ENCODE results near the gene KCNAB1. TPM values are rescaled to one million over a fixed set of nuclear protein-coding genes. Genes with fewer than 3 reads are reported as not detected.

The KCNAB1 gene
- total RNA-seq, 1 experiment from 2014 or later, result not detected

DNA sequence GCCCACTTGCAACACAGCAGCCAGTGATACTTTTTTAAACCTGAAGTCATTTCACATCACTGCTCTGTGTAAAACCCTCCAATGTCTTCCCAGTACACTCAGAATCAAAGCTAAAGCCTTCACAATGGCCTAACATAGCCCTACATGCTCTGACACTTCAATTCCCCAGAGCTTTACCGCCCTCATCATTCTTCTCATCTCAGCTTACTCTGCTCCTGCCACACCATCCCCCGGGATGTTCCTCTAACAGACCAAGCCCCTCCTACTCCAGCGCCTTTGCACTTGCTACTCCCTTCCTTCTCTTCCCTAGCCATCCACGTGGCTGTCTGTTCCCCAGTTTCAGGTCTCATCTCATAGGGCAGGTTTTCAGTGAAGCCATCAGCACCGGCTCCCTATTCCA is 240.6 kb downstream of the KCNAB1 start:
- no peak for DNase-seq (ENCODE audit: low read depth)
- in situ Hi-C loops (cut with HindIII; ENCODE audit: low pct_unique_long_range_greater_than_20kb, low sequenced_read_pairs), result no loop called here

DNA sequence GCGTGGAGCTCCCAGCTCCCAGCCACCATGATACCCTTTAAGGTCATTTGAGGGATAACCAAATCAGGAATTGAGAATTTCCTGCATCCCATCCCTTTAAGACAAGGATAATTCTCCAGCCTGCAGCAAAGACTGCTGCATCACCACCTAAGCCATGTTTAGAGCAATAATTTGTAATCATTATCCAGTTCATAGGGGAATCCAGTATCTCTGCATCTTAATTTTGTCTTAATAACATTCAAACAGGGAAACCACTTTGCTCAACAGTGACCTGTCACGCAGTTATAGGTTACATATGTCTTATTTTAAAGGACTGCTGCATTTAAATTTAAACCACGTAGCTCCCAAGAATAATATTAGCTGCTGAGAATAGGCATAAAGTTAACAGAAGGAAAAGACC is 246.2 kb downstream of the KCNAB1 start:
- in situ Hi-C loops (cut with HindIII; ENCODE audit: low pct_unique_long_range_greater_than_20kb, low sequenced_read_pairs), result no loop called here
- no peak for DNase-seq (ENCODE audit: low read depth)

DNA sequence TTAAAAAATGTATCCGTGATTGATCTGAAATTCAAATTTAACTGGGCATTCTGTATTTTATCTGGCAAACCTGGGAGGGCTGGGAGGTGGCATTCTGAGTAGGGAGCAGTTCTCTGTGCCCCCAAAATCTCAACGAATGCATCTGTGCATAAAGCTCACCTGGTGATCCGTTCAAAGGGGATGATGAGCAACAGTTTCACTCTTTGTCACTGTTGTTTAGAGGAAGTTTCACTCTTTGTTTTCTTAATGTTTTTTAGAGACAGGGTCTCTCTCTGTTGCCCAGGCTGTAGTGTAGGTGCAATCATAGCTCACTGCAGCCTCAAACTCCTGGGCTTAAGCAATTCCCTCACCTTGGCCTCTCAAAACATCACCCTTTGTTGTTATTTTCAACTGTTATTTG is 247.8 kb downstream of the KCNAB1 start:
- DNase-seq (ENCODE audit: low read depth), result no peak
- in situ Hi-C loops (cut with HindIII; ENCODE audit: low pct_unique_long_range_greater_than_20kb, low sequenced_read_pairs), result no loop called here

DNA sequence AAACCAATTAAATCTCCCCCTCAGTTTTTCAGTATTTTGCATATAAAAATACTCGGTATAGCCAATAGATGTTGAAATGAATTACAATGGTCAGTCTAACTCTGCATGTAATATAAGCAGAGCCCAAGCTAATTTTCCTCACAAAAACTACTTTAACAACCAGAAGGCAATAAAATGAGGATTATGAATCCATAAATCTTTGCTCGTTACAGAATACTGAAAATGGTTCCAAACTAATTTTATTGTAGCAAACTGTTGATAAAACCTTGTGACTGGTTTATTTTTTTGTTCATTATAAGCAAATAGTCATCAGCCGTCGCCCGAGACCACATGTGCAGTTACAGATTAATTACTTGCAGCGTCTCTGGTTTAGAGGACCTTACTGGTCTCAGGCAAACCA is 251.3 kb downstream of the KCNAB1 start:
- in situ Hi-C loops (cut with HindIII; ENCODE audit: low pct_unique_long_range_greater_than_20kb, low sequenced_read_pairs), result no loop called here
- DNase-seq (ENCODE audit: low read depth), result no peak

DNA sequence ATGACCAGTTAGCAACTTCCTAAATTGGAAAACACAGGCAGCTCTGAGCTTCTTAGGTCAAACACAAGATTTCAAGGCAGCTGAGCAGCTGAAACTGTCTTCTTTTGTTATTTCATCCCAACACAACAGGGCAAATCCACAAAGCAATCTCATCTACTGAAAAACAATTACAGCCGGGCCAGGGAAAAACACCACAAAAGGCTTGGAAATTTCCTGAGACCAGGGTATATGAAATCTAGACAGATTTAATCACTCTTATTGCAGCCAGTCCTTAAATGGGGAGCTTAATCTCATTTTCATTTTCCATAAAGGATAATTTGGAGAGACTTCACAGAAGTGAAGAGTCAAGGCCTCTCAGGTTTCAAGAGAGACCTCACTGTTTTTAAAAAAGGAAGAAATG is 252.7 kb downstream of the KCNAB1 start:
- DNase-seq (ENCODE audit: low read depth), result no peak
- in situ Hi-C loops (cut with HindIII; ENCODE audit: low pct_unique_long_range_greater_than_20kb, low sequenced_read_pairs), result no loop called here

DNA sequence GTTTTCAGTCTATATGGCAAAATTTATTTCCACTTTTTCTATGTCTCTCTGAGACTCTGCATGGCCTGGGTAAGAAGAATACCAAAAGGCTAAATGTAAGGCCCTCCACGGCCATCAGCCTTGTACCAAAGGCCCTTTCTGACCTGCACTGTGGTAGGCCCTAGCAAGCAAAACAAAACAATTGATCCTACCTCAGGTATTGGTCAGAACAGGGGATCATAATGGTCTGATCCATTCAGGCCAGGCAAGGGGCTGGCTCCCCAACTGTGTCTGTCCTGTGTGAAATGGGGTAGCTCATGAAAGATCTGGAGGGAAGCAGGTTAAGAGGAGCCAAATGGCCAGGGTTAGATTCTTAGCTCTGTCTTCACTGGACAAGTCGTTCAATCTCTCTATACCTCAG is 253.3 kb downstream of the KCNAB1 start:
- DNase-seq (ENCODE audit: low read depth), result no peak
- in situ Hi-C loops (cut with HindIII; ENCODE audit: low pct_unique_long_range_greater_than_20kb, low sequenced_read_pairs), result no loop called here

DNA sequence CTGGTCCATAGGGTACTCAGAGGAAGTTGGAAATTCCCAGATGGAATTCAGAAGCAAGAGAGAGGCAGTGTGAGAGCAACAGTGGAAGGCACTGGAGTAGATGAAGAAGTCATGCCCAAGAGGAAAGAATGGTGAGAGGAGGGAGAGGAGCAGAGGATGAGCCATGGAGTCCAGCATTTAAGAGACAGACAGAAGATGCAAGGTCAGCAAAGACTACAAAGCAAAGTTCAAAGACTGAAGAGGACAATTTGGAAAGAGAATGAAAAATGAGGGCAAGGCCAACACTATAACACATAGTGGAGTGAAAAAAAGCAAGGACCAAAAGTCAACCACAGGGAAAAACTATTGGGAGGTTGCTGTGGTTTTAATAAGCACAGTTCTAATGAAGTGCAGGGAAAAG is 255.8 kb downstream of the KCNAB1 start:
- in situ Hi-C loops (cut with HindIII; ENCODE audit: low pct_unique_long_range_greater_than_20kb, low sequenced_read_pairs), result no loop called here
- no peak for DNase-seq (ENCODE audit: low read depth)

DNA sequence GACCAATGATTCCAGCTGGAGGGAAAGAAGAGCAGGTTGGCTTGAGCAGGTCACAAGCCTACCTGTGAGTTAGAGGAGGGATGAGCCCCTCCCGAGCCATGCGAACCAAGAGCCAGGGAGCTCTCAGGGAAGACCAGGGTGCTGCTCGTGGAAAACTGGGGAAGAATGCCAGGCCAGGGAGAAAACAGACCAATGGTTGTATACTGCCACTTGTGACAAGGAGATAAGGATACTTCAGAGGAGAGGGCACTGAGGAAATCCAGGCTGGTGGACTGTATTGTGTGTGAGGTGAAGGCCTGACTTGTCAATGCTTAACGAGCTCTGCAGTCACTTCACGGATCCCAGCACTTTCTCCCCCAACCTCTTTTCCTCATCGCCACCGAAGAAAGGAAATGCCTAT is 256.9 kb downstream of the KCNAB1 start:
- in situ Hi-C loops (cut with HindIII; ENCODE audit: low pct_unique_long_range_greater_than_20kb, low sequenced_read_pairs), result no loop called here
- no peak for DNase-seq (ENCODE audit: low read depth)

DNA sequence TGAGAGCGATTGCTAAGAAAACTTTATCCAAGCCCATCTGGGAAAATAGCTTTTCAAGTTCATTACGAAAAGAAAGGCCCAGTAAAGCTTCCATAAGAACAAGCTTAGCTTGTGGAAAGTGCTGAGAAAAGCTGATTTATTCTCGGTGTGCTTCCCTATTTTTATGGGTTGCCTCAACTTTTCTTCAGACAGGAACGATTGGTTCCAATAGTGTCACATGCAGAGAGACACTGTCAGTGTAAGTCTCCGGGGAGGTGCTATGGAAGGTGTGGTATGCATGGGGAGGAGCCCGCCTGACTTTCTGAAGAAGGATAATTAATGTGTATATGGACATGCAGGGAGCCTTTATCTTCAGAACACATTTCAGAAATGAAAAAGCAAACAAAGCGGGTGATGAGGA is 257.3 kb downstream of the KCNAB1 start:
- in situ Hi-C loops (cut with HindIII; ENCODE audit: low pct_unique_long_range_greater_than_20kb, low sequenced_read_pairs), result no loop called here
- DNase-seq (ENCODE audit: low read depth), result no peak

DNA sequence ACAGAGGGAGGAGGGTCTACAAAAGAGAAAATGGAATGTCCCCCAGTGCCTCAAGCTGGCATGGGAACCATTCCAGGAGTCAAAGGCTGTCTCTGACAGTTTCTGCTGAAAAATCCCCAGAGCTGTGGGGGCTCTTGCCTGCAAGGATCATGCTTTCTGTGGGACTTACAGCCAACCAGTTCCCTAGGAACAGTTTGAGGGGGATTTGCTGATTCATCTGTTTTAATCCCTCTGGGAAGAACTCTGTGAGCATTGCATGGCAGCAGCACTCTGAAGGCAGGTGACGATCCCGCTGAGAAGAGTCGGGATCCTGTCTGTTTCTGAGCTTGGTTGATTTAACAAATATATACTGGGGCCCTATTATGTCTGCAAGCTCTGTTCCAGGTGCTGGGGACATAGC is 258.5 kb downstream of the KCNAB1 start:
- DNase-seq (ENCODE audit: low read depth), result no peak
- in situ Hi-C loops (cut with HindIII; ENCODE audit: low pct_unique_long_range_greater_than_20kb, low sequenced_read_pairs), result no loop called here

DNA sequence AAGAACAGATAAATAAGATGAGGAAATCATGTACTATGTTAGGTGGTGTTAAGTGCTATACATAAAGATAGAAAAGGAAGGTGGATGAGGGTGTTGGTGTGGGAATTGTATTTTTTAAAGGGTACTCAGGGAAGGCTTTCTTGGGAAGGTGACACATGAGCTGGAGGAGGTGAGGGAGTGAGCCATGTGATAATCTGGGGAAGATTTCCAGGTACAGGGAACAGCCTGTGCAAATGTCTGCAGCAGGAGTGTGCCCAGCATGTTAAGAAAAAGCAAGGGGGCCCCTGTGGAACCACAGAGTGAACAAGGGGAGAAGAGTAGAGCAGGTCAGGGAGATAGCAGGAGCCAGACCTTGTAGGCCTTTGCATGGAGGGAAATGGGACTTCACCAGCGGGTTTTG is 258.9 kb downstream of the KCNAB1 start:
- no peak for DNase-seq (ENCODE audit: low read depth)
- in situ Hi-C loops (cut with HindIII; ENCODE audit: low pct_unique_long_range_greater_than_20kb, low sequenced_read_pairs), result no loop called here

DNA sequence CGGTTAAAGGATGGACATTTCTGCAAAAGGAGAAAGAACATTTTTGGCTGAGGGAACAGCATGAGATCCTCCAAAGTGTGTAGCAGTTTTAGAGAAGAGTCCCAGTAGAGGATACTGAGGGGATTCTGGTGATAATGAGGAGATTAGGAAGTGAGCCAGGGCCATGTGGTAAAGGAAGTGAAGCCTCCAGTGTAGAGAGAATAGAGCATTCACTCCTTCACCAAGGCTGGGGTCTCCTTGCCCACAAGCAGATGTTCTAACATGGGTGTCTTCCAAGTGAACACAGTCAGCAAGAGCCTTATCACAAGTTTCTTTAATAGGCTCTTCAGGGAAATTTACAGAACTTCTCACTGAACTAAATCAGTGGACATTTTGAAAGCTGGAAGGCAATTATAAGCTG is 260.9 kb downstream of the KCNAB1 start:
- DNase-seq (ENCODE audit: low read depth), result no peak
- in situ Hi-C loops (cut with HindIII; ENCODE audit: low pct_unique_long_range_greater_than_20kb, low sequenced_read_pairs), result no loop called here

DNA sequence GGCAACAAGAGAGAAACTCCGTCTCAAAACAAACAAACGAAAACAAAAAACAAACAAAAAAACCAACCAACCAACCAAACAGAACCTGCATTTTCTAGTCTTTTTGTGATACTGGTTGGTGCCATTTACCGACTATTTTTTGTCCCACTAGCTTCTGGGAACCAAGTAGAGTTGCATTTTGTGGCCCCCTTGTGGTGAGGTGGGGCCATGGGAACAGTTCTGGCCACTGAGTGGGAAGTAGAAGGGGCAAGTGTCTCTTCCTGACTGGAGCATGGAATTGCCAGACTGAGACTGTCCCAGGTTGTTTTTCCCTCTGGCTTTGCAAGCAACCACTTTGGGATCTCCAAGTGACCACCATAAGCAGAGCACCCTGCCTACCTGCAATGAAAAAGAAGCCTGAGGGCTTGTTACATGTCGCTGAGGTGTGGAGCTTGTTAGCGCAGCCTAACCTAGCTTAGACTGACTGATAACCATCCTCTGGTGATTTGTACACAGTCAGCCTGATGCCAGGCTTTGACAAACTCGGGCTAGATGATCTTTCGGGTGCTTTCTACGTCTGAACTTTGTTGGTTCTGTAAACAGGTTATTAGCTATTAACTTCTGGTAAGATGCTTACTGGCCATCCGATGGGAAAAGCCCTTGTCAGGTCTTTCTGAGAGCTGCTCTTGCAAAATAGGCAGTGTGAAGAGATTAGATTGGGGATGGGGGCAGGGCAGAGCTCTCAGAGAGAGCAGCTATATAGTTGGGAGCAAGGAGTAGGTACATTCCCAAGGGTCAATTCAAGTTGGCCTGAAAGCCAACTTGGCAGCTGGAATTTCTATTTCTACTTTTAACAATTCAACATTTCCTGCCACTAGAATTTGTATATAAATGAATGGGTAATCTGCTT is 262.3 kb downstream of the KCNAB1 start:
- peak; percentile 30 for DNase-seq (ENCODE audit: low read depth)
- in situ Hi-C loops (cut with HindIII; ENCODE audit: low pct_unique_long_range_greater_than_20kb, low sequenced_read_pairs), result no loop called here

DNA sequence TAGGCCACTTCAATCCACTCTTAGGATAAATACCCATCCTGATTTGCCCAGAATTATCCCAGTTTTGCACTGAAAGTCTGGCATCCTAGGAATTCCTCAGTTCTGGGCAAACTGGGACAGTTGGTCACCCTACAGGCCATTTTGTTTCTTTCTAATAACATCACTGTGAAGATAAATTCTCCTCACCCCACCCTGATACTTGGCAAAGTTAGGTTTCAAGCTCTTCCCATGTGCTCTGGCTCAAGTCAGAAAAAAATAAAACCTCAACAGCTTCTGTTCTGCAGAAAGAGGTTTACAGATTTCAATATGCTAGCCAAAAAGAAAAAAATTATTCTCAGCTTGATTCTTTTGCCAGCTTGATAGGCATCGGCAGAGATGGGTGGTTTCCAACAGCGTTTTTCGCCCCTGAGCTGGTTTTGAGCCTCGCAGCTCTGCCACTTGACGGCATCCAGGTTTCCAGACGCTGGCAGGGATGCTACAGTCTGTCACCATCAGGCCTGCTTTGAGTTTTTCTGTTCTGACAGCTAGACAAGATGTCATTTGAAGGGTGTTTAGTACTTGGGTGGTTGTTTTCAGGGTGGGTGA is 263.2 kb downstream of the KCNAB1 start:
- no peak for DNase-seq (ENCODE audit: low read depth)
- in situ Hi-C loops (cut with HindIII; ENCODE audit: low pct_unique_long_range_greater_than_20kb, low sequenced_read_pairs), result no loop called here

DNA sequence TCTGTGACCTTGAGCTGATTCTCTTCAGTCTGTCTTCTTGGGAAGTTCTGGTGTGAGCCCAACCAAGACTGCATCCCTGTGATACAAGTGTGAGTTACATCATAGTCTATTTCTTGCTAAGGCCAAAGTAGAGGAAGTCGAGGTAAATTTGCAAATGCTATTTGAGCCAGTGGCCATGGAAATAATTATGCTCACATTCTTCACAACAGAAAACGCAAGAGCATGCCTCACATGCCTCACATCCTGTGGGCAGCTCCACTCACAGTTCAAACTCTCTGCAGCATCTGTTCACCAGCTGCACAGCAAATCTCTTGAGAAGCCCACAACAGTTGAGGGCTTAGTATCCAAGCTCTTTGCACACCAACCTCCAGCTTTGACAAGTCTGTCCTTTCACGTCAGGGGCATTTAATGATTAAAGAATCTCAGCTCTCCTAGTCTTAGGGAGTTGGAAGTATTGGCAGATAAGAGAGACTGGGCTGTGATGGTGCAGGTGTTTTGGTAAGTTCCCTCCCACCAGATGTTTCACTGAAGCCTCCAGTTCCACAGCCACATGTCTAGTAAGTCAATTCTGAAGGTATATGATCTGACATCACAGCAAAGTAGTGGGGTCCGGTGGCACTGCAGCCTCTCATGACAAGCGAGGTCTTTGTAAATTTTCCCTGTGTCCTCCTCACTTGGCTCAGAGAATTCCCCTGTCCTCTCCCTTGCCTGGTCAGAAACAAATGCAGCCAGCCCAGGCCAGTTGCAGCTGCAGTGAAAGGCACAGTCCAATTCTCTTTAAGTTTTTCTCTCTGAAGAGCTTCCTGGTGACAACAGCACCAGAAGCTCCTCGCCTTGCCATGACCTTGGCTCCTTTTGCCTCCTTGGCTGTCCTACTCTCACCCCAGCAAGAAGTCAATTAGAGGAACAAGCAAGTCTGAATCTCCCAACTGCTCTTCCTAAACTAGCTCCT is 268.4 kb downstream of the KCNAB1 start:
- in situ Hi-C loops (cut with HindIII; ENCODE audit: low pct_unique_long_range_greater_than_20kb, low sequenced_read_pairs), result no loop called here
- no peak for DNase-seq (ENCODE audit: low read depth)

DNA sequence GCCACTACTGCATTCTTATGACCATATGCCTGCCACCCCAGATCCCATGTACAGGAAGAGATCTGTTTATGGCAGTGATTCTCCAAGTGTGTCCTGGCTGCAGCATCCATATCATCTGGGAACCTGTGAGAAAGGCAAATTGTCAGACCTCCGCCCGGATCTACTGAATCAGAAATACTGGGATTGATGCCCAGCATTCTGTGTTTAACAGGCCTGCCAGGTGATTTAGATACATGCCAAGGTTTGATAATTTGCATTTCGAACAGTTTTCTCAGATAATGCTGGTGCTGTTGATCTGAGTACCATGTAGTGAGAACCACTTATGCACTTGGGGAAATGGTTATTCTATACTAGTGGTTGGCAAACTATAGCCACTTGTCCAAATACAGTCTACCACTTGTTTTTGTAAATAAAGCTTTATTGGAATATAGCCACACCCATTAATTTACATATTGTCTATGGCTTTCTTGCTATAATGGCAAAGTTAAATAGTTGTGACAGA is 269.1 kb downstream of the KCNAB1 start:
- in situ Hi-C loops (cut with HindIII; ENCODE audit: low pct_unique_long_range_greater_than_20kb, low sequenced_read_pairs), result no loop called here
- DNase-seq (ENCODE audit: low read depth), result no peak

DNA sequence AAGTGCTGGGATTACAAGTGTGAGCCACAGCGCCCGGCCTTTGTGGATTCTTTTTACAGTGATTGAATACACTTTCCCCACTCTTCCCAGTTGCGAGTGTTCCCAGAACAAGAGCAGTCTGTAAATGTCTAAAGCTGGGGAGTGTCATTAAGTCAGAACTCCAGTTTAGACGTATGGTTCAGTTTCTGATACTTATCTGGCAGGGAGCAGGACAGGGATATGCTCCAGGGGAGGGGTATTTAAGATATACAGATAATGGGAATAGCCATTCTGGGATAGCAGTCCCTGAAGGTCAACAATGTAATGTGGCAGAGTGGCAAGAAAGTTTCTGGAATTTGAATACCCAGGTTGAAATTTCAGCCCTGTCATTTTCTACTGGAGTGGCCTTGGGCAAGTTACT is 270.5 kb downstream of the KCNAB1 start:
- no peak for DNase-seq (ENCODE audit: low read depth)
- in situ Hi-C loops (cut with HindIII; ENCODE audit: low pct_unique_long_range_greater_than_20kb, low sequenced_read_pairs), result no loop called here

DNA sequence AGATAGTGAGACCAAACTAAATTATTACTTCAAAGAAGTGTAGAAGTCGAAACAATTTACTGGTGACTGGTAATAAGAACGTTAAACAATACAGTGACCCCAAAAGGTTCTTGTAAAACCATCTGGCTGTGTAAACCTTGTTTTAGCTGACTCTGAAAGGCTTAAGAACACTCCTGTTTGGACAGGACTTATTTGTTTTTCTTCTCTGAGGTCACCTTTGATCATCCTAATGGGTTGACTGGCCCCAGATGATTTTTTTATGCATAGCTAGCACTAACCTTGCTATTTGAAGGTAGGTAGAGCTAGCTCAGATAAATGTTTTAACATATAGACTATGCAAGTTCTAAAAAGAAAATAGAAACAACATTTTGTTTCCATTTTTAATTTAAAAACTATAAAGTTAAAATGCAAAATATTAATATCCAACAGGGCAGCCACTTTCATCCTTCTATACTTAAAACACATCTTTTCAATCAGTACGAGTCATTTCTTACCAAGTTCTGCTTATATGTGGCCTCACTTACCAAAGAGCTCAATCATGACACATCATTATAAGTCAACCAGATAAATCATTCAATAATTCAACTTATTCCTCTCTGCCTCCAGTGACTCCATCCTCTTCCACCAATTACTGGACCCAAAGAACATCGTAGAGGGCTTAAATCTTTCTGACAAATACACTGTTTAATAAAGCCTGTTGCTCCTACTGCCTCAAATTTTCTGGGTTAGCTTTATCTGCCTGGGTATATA is 275.8 kb downstream of the KCNAB1 start:
- in situ Hi-C loops (cut with HindIII; ENCODE audit: low pct_unique_long_range_greater_than_20kb, low sequenced_read_pairs), result no loop called here
- DNase-seq (ENCODE audit: low read depth), result no peak

Measured in Caki2 (cell line).